ENCODE data around the gene ELL. TPM values are rescaled to one million over a fixed set of nuclear protein-coding genes. Genes with fewer than 3 reads are reported as not detected.
A peak's percentile ranks its signal among the peaks of the same experiment; 100 is the strongest.

The ELL gene
- polyA plus RNA-seq, 1 of the 3 experiments (the other 2 are of a cell fraction): 7.4 TPM

GRCh38 chr19:18418483-18419194 lies 103.2 kb downstream of the ELL start:
- peak overlapping the region in 1 of 2 experiments; percentile 74; a peak in 3 of 4 replicates for H3K4me3 ChIP-seq (ENCODE audit: low read depth in 2 of 2, low read length in 1 of 2)
- H4K20me1 ChIP-seq (ENCODE audit: insufficient read depth): peaks cover 30% of the 10 kb centered on the region; the same call in 1 of the 2 replicates
- H3K9me2 ChIP-seq: no peaks in the 10 kb centered on the region
- no peak overlapping the region for H3K9ac ChIP-seq
- peaks cover 22% of the 10 kb centered on the region for H3F3A ChIP-seq (replicated peaks; ENCODE audit: insufficient read depth)
- H3K9me3 ChIP-seq: no peaks in the 10 kb centered on the region
- no peak for TF ChIP-seq YY1 (IDR thresholded peaks at IDR 0.05; ENCODE audit: low read depth)
- no peak for TF ChIP-seq RCOR1 (IDR thresholded peaks at IDR 0.05; ENCODE audit: low read length)
- no peak for TF ChIP-seq MEF2A (IDR thresholded peaks at IDR 0.05; ENCODE audit: borderline replicate concordance, low read depth)
- TF ChIP-seq MXI1 (IDR thresholded peaks at IDR 0.05; ENCODE audit: low read depth, low read length): no peak
- TF ChIP-seq ZBTB33 (IDR thresholded peaks at IDR 0.05; ENCODE audit: borderline replicate concordance, low read depth): no peak
- TF ChIP-seq TCF12 (IDR thresholded peaks at IDR 0.05): no peak
- no peak for TF ChIP-seq CTCF (IDR thresholded peaks at IDR 0.05)
- H2AFZ ChIP-seq (ENCODE audit: low read depth): peak overlapping the region; percentile 48; the same call in 1 of the 2 replicates
- ChIA-PET POLR2A (interaction anchor here (1.2 to 2.2 kb wide), 4 partner anchors 15 to 137 kb away, joined by 4 to 13 read pairs (median 5); partner anchors contain the start of gene JUND), CTCF (interaction anchor here (0.7 to 12.1 kb wide), 23 partner anchors 8 to 259 kb away, joined by 3 to 217 read pairs (median 4); partner anchors contain the start of genes GDF15, JUND, LRRC25 and LSM4)
- peak overlapping the region; percentile 43; the same call in 1 of the 2 replicates for H3K4me2 ChIP-seq
- peaks cover 44 to 54% of the 10 kb centered on the region in 2 experiments; a peak in 3 of 4 replicates for H3K4me1 ChIP-seq (ENCODE audit: control insufficient read depth in 1 of 2, insufficient read depth in 2 of 2, low read depth in 1 of 2, low read length in 1 of 2)
- DNase-seq: no peak
- H3K36me3 ChIP-seq (replicated peaks in 1 of 2; ENCODE audit: control insufficient read depth in 1 of 2, insufficient read depth in 2 of 2, low read length in 1 of 2): peaks cover 0 to 5% of the 10 kb centered on the region in 2 experiments
- peak overlapping the region; percentile 89 to 93; a peak in 3 of 4 replicates for H3K27ac ChIP-seq (ENCODE audit: low read depth in 2 of 2, low read length in 1 of 2)
- WGBS (ENCODE audit: low lambda C conversion rate): 77% methylated on average over 25 of the region's 39 CpGs
- H3K27me3 ChIP-seq (ENCODE audit: insufficient read depth): no peaks in the 10 kb centered on the region
- peaks cover 45% of the 10 kb centered on the region for H3K79me2 ChIP-seq (ENCODE audit: insufficient read depth)

- Histone ChIP-seq H4K20me1 (ENCODE audit: insufficient read depth) (peaks cover 24% of the 10 kb centered on the region; the same call in 1 of the 2 replicates), H3F3A (replicated peaks; ENCODE audit: insufficient read depth) (peaks cover 22% of the 10 kb centered on the region), H2AFZ (ENCODE audit: low read depth) (peak overlapping the region; percentile 49; the same call in 1 of the 2 replicates), H3K9me2 (no peaks in the 10 kb centered on the region), H3K27ac (ENCODE audit: low read depth in 2 of 2, low read length in 1 of 2) (peak overlapping the region; percentile 89 to 93; a peak in 3 of 4 replicates), H3K9ac (no peak overlapping the region; the same call in 1 of the 2 replicates), H3K27me3 (ENCODE audit: insufficient read depth) (no peaks in the 10 kb centered on the region), H3K4me1 (ENCODE audit: control insufficient read depth in 1 of 2, insufficient read depth in 2 of 2, low read depth in 1 of 2, low read length in 1 of 2) (peaks cover 44 to 53% of the 10 kb centered on the region in 2 experiments; a peak in 3 of 4 replicates), H3K36me3 (replicated peaks in 1 of 2; ENCODE audit: control insufficient read depth in 1 of 2, insufficient read depth in 2 of 2, low read length in 1 of 2) (peaks cover 0 to 3% of the 10 kb centered on the region in 2 experiments), H3K4me3 (ENCODE audit: low read depth in 2 of 2, low read length in 1 of 2) (peak overlapping the region in 1 of 2 experiments; percentile 21; a peak in 2 of 4 replicates), H3K9me3 (no peaks in the 10 kb centered on the region), H3K4me2 (peak overlapping the region; percentile 84; the same call in 1 of the 2 replicates), H3K79me2 (ENCODE audit: insufficient read depth) (peaks cover 39% of the 10 kb centered on the region)
- 66% methylated on average over 24 of the region's 30 CpGs for WGBS (ENCODE audit: low lambda C conversion rate)
- no peak for DNase-seq
- ChIA-PET POLR2A (interaction anchor here (0.9 to 2.2 kb wide), 4 partner anchors 11 to 171 kb away, joined by 3 to 13 read pairs (median 4); no protein-coding TSS in a partner anchor), CTCF (interaction anchor here (0.8 to 12.1 kb wide), 10 partner anchors 9 to 138 kb away, joined by 3 to 217 read pairs (median 5); partner anchors contain the start of genes GDF15, JUND and LSM4)
- TF ChIP-seq MEF2A (IDR thresholded peaks at IDR 0.05; ENCODE audit: borderline replicate concordance, low read depth) (no peak), CTCF (IDR thresholded peaks at IDR 0.05) (no peak), EP300 (IDR thresholded peaks at IDR 0.05; ENCODE audit: borderline replicate concordance in 1 of 2, low read depth in 1 of 2, low read length in 1 of 2) (no peak), ELF1 (IDR thresholded peaks at IDR 0.05) (no peak), RAD21 (IDR thresholded peaks at IDR 0.05; ENCODE audit: low read length) (no peak), NFIC (IDR thresholded peaks at IDR 0.05; ENCODE audit: borderline replicate concordance) (no peak), GABPA (IDR thresholded peaks at IDR 0.05; ENCODE audit: low read depth) (no peak), FOSL2 (IDR thresholded peaks at IDR 0.05; ENCODE audit: borderline replicate concordance, low read depth) (no peak), NRF1 (IDR thresholded peaks at IDR 0.05; ENCODE audit: low read depth, low read length) (no peak), IRF3 (IDR thresholded peaks at IDR 0.05; ENCODE audit: low read depth, low read length) (no peak)
Observed at GRCh38 chr19:18418029-18418482, 103.8 kb downstream of the ELL start.
